Measurements from ENCODE around the gene CDNF. TPM values are rescaled to one million over a fixed set of nuclear protein-coding genes. Genes with fewer than 3 reads are reported as not detected.

CDNF gene
- total RNA-seq, 2 experiments from 2014 or later: 1.6 to 1.8 TPM

DNA sequence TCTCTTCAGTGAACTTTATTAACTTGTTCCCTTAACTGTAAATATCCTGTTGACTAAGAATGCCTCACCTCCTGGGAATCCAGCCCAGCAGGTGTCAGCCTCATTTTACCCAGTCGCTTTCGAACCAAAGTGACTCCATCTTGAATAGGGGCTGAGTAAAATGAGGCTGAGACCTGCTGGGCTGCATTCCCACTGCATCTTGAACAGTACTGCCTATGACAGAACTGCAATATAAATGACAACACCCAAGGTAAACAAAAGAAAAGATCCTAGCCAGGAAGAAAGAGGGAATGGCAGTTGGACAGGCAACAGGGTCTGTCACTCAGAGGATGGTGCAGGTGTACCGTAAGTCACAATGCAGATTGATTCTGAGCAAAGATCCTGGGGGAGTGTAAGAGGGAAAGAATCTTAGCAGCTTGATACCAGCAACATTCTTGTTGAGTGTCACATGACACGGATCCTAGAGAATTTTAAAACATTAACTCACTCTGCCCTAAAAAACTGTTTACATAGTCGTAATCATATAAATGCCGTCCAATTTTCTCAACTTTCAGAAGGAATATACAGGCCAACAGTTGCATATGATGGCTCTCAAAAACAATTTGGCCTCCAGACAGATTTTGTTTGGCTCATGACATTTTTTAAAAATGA is 58.7 kb downstream of the CDNF start:
- no peaks in the 10 kb centered on the region for H3K36me3 Mint-ChIP-seq
- intact Hi-C loops (cut with micrococcal nuclease): no loop called here
- peaks cover 2% of the 10 kb centered on the region for H3K4me1 Mint-ChIP-seq (ENCODE audit: low read depth)
- ChIA-PET POLR2A (no interaction called here), CTCF (no interaction called here)
- no peak for DNase-seq
- H3K4me3 Mint-ChIP-seq: no peak overlapping the region
- no peaks in the 10 kb centered on the region for H3K27me3 Mint-ChIP-seq
- H3K9me3 Mint-ChIP-seq: peaks cover under 1% of the 10 kb centered on the region
- H3K27ac Mint-ChIP-seq: no peak overlapping the region

GRCh38 chr10:14776546-14776945 is 61.3 kb downstream of the CDNF start:
- Mint-ChIP-seq H3K27me3 (no peaks in the 10 kb centered on the region), H3K27ac (no peak overlapping the region), H3K4me1 (ENCODE audit: low read depth) (no peaks in the 10 kb centered on the region), H3K4me3 (no peak overlapping the region), H3K36me3 (no peaks in the 10 kb centered on the region), H3K9me3 (no peaks in the 10 kb centered on the region)
- CTCF ChIA-PET: no interaction called here
- POLR2A ChIA-PET: no interaction called here
- intact Hi-C loops (cut with micrococcal nuclease): no loop called here
- DNase-seq: no peak

DNA sequence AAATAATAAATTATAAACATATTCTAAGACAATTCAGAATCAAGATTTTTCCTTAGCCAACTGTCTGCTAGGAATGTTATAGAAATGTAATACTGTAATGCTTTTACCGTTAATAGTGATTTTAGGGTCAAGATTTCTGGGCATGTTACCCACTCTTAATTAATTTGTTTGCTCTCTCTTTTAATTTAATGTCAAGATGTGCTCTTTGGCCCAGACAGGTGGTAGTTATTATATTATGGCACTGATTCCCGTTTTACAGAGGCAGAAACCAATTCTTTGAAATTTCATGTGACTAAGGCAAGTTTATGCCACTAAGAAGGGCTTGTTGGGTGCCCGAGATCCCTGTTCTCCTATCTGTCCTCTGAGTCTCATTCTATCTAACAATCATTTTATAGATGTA is 62.2 kb downstream of the CDNF start:
- Mint-ChIP-seq H3K27me3 (no peaks in the 10 kb centered on the region), H3K27ac (no peak overlapping the region), H3K9me3 (no peaks in the 10 kb centered on the region), H3K36me3 (no peaks in the 10 kb centered on the region), H3K4me1 (ENCODE audit: low read depth) (no peaks in the 10 kb centered on the region), H3K4me3 (no peak overlapping the region)
- intact Hi-C loops (cut with micrococcal nuclease): no loop called here
- CTCF ChIA-PET: no interaction called here
- POLR2A ChIA-PET: no interaction called here
- no peak for DNase-seq

- Mint-ChIP-seq H3K27me3 (no peaks in the 10 kb centered on the region), H3K27ac (no peak within 1 kb of the TSS), H3K4me1 (ENCODE audit: low read depth) (no peaks in the 10 kb centered on the region), H3K36me3 (no peaks in the 10 kb centered on the region), H3K9me3 (no peaks in the 10 kb centered on the region), H3K4me3 (no peak within 1 kb of the TSS)
- ChIA-PET POLR2A (no interaction called here), CTCF (no interaction called here)
- intact Hi-C loops (cut with micrococcal nuclease): no loop called here
- DNase-seq: no peak
Measured at GRCh38 chr10:14774797-14775196, 63.0 kb downstream of the CDNF start, which contains the start of gene FAM107B. FAM107B (minus strand) TSS chr10:14774897; CDS start chr10:14774663, 234 bp downstream.

GRCh38 chr10:14774214-14774580 is 63.6 kb downstream of the CDNF start:
- H3K27ac Mint-ChIP-seq: no peak overlapping the region
- H3K9me3 Mint-ChIP-seq: no peaks in the 10 kb centered on the region
- ChIA-PET POLR2A (no interaction called here), CTCF (no interaction called here)
- intact Hi-C loops (cut with micrococcal nuclease): no loop called here
- H3K4me3 Mint-ChIP-seq: no peak overlapping the region
- H3K27me3 Mint-ChIP-seq: no peaks in the 10 kb centered on the region
- no peak for DNase-seq
- H3K36me3 Mint-ChIP-seq: no peaks in the 10 kb centered on the region
- H3K4me1 Mint-ChIP-seq (ENCODE audit: low read depth): no peaks in the 10 kb centered on the region

DNA sequence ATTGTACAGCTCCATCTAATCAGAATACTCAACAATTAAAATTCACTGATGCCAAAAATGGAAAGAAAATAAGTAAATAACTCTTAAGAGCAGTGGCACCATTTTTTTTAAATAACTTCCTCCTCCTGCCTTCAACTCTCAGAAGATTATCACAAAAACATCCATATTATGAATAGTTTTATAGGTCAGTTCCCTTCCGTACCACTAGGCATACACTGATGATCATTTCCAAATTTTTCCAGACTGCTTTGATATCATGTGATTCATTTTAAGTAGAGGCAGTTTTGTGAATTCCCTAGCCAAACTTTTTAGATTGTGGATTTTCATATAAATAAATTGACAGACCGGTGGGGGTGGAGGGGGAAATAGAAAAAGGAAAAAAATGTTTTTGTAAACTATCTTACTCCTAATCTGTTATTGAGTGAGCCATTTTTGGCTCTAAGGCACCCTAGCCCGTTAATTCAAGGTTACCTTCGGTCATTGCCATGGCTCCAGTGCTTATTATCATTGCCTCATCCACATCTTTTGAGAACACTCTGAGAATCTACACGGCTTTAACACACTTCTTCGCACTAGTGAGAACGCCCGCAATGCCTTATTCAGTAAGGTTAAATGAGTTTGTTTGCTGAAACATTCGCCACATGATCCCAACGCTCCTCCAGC is 64.2 kb downstream of the CDNF start:
- ChIA-PET POLR2A (no interaction called here), CTCF (no interaction called here)
- Mint-ChIP-seq H3K27me3 (no peaks in the 10 kb centered on the region), H3K4me3 (no peak overlapping the region), H3K4me1 (ENCODE audit: low read depth) (no peaks in the 10 kb centered on the region), H3K9me3 (no peaks in the 10 kb centered on the region), H3K27ac (no peak overlapping the region), H3K36me3 (no peaks in the 10 kb centered on the region)
- intact Hi-C loops (cut with micrococcal nuclease): no loop called here
- DNase-seq: no peak

- POLR2A ChIA-PET: no interaction called here
- H3K4me3 Mint-ChIP-seq: no peak overlapping the region
- no peaks in the 10 kb centered on the region for H3K36me3 Mint-ChIP-seq
- no peaks in the 10 kb centered on the region for H3K27me3 Mint-ChIP-seq
- DNase-seq: no peak
- H3K9me3 Mint-ChIP-seq: no peaks in the 10 kb centered on the region
- no peaks in the 10 kb centered on the region for H3K4me1 Mint-ChIP-seq (ENCODE audit: low read depth)
- intact Hi-C loops (cut with micrococcal nuclease): no loop called here
- no peak overlapping the region for H3K27ac Mint-ChIP-seq
- CTCF ChIA-PET: no interaction called here
Measured at GRCh38 chr10:14772399-14772798, 65.4 kb downstream of the CDNF start.

- CTCF ChIA-PET: no interaction called here
- H3K9me3 Mint-ChIP-seq: no peaks in the 10 kb centered on the region
- intact Hi-C loops (cut with micrococcal nuclease): no loop called here
- no peaks in the 10 kb centered on the region for H3K4me1 Mint-ChIP-seq (ENCODE audit: low read depth)
- POLR2A ChIA-PET: no interaction called here
- H3K27ac Mint-ChIP-seq: no peak overlapping the region
- peaks cover 3% of the 10 kb centered on the region for H3K27me3 Mint-ChIP-seq
- no peaks in the 10 kb centered on the region for H3K36me3 Mint-ChIP-seq
- no peak for DNase-seq
- H3K4me3 Mint-ChIP-seq: no peak overlapping the region
Measured at GRCh38 chr10:14770927-14771326, 66.9 kb downstream of the CDNF start.

Other genes with a start within 250 kb of the CDNF start
- 100 to 1,000 TPM; 132 to 138 TPM for gene FAM107B, start 63.1 kb downstream of the CDNF start, total RNA-seq
- gene HSPA14, start 269 bp upstream of the CDNF start, total RNA-seq: 10 to 100 TPM; 31.1 to 31.2 TPM
- 10 to 100 TPM; 16.1 to 18.1 TPM for gene MSANTD7, start 269 bp upstream of the CDNF start, total RNA-seq
- 10 to 100 TPM; 38.7 to 39.8 TPM for gene SUV39H2, start 40.8 kb upstream of the CDNF start, total RNA-seq
- 10 to 100 TPM; 17.2 to 18.3 TPM for gene DCLRE1C, start 116.1 kb upstream of the CDNF start, total RNA-seq
- 1 to 10 TPM in 1 of 2 experiments, under 1 TPM in 1; 0.95 to 1.4 TPM for gene MEIG1, start 121.4 kb upstream of the CDNF start, total RNA-seq
- under 1 TPM; 0.31 to 0.34 TPM for gene OLAH, start 205.9 kb upstream of the CDNF start, total RNA-seq